ENCODE results near the gene TNFRSF13B. TPM values are rescaled to one million over a fixed set of nuclear protein-coding genes. Genes with fewer than 3 reads are reported as not detected.
"Not testable (repeated sequence)": the region's sequence is repeated elsewhere in the genome, so short reads cannot be mapped to it uniquely, and the experiment has no call there.

The TNFRSF13B gene
- total RNA-seq, 1 donor from 2014 or later = not detected

DNA sequence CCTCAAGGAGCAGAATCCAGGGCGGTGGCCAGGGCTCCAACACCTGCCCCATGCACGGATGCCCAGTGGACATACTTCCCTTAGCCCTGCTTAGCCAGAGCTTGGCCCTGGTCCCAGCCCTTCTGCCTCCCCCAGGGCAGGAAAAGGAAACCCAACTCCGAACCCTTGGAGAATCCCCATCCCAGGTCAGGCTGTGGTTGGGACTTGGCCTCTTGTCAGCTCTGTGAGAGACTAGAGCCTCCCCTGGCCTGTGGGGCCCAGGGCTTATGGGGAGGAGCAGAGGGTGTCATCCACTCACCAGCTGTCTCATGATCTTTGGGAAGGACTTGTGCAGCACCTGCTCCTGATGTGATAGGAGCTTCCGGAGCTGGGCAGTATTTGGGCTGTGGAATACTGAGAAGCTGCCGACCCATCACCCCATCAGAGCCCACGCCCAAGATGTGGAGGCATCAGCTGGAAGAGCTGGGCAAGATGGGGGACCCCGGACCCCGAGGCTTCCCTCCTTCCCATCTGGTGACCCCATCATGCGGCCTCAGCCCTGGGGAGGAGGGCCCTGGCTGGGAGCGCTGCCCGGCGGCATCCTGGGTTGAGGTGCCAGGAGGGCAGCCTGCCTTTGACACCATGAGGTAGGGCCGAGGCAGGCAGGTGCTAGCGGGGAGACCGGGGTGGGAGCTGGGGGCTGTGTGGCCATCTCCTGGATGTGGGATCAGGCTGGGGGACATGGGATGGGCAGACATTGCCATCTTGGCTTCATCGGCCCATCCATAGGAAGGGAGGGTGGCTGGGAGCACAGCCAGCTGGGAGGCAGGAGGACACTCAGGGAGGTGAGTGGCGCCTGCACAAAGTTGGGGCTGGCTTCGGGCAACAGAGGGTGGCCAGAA, 45.1 kb downstream of the TNFRSF13B start:
- DNase-seq (ENCODE audit: low read depth, low spot score) = no peak

DNA sequence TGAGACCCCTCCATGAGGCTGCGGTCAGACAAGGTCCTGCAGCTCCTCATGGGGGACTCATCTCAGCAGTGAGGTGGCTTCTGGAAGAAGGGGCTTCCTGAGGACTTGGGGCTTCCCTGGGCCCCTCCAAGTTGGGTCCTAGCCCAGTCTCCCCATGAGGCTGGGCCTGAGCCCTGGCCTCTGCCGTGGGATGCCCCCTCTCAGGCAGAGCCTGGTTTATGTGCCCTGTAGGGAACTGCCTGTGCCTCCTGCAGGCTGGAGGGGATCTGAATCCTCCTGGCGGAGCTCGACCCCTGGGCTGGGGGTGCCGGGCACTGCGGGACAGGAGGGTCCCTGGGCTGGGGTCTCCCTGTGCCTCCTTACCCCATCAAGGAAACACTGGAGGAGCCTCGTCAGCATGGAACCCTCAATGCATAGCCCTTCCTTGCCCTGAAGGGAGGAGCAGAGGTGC, 45.8 kb downstream of the TNFRSF13B start:
- no peak for DNase-seq (ENCODE audit: low read depth, low spot score)

- no peak for DNase-seq (ENCODE audit: low read depth, low spot score)
Observed at GRCh38 chr17:16925461-16926060, 46.4 kb downstream of the TNFRSF13B start.

- DNase-seq (ENCODE audit: low read depth, low spot score) = no peak
Observed at GRCh38 chr17:16924696-16925440, 47.0 kb downstream of the TNFRSF13B start.

- DNase-seq (ENCODE audit: low read depth, low spot score) = no peak
Observed at GRCh38 chr17:16923904-16924695, 47.8 kb downstream of the TNFRSF13B start.

DNA sequence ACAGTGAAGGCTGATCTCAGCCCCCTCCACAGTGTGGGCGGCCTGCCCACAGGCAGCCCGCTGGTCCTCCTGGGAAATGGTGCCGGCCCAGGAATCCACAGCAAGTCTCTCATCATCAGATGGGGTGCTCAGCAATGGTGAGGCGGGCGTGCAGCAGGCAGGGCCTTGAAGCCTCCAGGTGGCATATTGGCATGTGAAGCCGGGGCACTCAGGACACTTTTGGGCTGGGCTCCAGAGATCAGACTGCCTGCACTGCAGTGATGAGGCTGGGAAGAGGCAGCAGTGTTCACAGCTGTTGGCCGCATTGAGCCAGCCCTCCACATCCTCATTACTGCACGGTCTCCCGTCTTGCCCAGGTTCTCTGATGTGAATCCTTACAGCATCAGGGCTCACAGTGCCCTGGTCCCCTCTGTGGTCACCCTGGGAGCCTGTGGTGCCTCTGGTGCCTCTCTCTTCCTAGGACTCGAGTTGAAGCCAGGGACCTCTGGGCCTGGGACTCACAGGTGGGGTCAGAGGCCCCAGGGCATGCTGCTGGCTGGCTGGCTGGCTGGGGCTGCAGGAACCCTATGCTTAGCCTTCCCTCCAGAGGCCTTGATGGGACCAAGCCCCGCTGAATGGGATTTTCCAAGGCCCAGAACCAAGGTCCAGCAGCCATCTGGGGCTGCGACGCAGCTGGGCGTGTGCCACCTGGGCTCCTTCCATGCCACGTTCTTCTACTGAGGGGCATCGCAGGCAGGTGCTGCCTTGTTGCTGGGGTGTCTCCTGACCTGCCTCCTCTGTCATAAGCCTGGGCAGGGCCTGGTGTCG, 48.6 kb downstream of the TNFRSF13B start:
- DNase-seq (ENCODE audit: low read depth, low spot score) = no peak

DNA sequence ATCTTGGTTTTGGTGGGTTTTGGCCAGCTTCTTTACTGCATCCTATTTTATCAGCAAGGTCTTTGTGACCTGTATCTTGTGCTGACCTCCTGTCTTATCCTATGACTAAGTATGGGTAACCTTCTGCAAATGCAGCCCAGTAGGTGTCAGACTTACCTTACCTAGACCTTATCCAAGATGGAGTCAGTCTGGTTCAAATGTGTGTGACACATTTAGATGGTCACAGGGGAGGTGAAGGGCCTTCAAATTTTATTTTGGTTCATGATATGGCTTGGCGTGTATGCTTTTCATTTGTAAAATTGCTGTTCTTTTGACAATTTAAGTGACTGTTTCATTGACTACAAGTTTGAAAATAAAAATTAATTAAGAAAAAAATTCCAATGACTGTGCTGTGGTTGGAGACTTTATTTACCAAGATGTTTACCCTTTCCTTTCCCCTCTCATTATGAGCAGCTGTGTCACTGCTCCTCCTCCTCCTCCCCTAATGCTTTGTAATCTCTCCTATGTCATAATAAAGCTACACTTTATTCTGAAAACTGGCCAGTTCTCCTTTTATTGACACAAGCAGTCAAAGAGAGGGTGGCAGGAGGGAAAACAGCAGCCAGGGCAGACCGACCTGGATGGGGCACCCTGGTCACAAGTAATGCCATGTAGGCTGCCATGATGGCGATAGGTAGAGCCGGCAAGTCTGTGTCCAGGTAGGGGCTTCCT, 49.4 kb downstream of the TNFRSF13B start:
- DNase-seq (ENCODE audit: low read depth, low spot score) = no peak

DNA sequence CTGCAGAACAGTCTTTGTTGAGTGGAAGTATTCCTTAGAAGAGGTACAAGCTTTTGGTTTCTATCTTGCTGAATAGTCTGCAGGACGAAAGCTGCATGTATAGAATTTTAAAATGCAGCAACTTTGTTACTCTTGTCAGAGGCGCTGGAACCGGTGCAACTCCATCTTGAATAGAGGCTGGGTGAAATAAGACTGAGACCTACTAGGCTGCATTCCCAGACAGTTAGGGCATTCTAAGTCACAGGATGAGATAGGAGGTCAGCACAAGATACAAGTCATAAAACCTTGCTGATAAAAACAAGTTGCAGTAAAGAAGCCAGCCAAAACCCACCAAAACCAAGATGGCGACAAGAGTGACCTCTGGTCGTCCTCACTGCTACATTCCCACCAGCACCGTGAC, 50.5 kb downstream of the TNFRSF13B start:
- not testable (repeated sequence) for DNase-seq (ENCODE audit: low read depth, low spot score)

- DNase-seq (ENCODE audit: low read depth, low spot score) = no peak
Observed at GRCh38 chr17:16920628-16921020, 51.3 kb downstream of the TNFRSF13B start.

GRCh38 chr17:16919663-16920627, 52.0 kb downstream of the TNFRSF13B start:
- DNase-seq (ENCODE audit: low read depth, low spot score) = no peak

DNA sequence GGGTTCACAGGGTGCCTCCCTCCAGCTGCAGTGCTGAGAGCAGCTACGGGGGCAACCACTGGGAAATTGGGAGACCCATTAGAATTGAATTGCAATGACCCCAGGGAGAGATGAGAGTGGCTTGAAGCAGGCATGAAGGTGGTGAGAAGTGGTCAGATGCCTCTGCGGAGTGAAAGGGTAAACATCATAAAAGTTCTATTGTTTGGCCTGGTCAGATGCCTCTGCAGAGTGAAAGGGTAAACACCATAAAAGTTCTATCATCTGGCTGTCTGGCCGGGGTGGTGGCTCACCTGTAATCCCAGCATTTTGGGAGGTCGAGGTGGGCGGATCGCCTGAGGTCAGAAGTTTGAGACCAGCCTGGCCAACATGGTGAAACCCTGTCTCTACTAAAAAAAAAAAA, 53.5 kb downstream of the TNFRSF13B start:
- no peak for DNase-seq (ENCODE audit: low read depth, low spot score)

DNA sequence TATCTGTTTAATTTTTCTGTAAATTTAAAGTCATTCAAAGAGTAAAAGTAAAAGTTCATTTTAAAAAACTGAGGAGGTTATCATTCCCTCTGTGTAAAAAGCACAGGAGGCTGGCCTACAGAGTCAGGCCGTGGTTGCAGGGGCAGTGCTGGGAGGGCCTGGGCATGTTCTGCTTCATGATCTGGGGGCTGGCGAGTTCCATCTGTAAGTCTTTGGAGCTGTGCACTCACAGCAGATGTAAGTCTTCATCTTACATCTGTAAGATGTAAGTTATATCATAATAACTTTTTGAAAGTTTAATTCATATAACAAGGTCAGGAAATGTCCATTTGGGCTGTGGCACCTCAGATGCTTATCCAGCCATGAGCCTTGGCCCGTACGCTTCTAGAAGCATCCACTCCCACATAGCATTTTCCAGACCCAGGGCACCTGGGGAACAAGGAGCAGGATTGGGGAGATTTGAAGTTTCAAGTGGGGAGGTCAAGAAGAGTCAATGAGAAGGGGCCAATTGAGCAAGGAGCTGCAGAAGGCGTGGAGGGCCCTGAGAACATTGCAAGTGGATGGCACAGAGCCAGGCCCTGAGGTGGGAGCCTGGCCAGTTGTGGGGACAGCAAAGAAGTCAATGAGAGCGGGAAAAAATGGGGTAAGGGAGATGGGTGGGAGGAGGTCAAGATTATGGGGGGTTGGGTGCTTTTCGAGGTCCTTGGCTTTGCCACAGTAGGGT, 54.1 kb downstream of the TNFRSF13B start:
- no peak for DNase-seq (ENCODE audit: low read depth, low spot score)

GRCh38 chr17:16916557-16916920, 55.4 kb downstream of the TNFRSF13B start:
- no peak for DNase-seq (ENCODE audit: low read depth, low spot score)

DNA sequence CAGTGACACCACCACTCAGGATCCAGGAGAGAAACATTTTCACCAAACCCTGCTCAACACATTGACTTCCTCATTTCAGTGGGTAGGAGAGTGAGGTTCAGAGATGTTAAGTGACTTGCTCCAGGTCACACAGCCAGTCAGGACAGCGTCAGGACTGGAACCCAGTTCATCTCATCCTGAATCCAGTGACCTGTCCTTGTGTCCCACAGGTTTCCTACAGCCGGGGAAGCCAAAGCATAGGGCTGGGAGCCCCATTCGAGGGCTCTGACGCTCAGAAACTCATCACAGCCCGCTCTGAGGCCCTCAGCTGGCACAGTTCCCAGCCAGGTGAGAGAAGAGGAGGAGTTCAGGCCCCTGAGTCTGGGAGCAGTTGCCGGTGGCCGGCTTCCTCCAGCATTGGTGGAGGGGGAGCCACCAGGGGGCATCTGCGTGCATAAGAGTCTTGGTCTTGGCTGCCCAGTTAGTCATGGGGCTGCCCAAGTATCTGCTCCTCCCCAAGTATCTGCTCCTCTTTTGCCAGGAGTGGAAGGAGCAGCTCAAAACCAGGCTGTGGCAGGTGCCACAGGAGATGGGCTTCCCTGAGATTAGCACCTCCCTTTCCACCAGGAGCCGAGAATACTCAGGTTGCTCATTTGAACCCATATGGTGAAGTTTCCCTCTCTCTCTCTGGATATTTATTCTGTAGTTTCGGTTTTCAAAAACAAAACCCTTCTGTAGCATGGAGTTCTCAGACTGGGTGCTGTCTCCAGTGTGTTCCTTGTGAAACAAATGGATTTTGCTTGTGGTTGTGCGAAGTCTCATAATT, 56.0 kb downstream of the TNFRSF13B start:
- DNase-seq (ENCODE audit: low read depth, low spot score) = no peak

DNA sequence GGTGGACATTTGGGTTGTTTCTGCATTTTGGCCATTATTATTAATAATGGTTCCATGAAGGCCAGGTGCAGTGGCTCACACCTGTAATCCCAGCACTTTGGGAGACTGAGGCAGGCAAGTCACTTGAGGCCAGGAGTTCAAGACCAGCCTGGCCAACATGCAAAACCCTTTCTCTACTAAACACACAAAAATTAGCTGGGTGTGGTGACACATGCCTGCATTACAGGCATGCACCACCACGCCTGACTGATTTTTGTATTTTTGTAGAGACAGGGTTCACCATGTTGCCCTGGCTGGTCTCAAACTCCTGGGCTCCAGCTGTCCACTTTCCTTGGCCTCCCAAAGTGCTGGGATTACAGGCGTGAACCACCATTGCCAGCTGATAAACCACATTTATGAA, 58.5 kb downstream of the TNFRSF13B start:
- no peak for DNase-seq (ENCODE audit: low read depth, low spot score)

GRCh38 chr17:16912021-16912962, 59.6 kb downstream of the TNFRSF13B start:
- no peak for DNase-seq (ENCODE audit: low read depth, low spot score)

Measured in pulmonary artery endothelial cell (primary cell).